ENCODE measurements around the gene EGLN1. TPM values are rescaled to one million over a fixed set of nuclear protein-coding genes. Genes with fewer than 3 reads are reported as not detected.
"Not testable (repeated sequence)": the region's sequence is repeated elsewhere in the genome, so short reads cannot be mapped to it uniquely, and the experiment has no call there.

EGLN1 gene
- total RNA-seq, 1 experiment from 2014 or later = 26.7 TPM

GRCh38 chr1:231454133-231454532 is 32.0 kb upstream of the EGLN1 start:
- CTCF ChIA-PET; H3K4me1 ChIP-seq; POLR2A ChIA-PET; BruUV-seq (replicated peaks); H3K36me3 Mint-ChIP-seq (ENCODE audit: insufficient read depth, unreplicated experiment); H3K27me3 Mint-ChIP-seq (ENCODE audit: insufficient read depth, unreplicated experiment); H3K36me3 ChIP-seq (ENCODE audit: control insufficient read depth, insufficient read depth, low read length); intact Hi-C loops (cut with micrococcal nuclease; ENCODE audit: unreplicated experiment); H3K4me3 ChIP-seq (ENCODE audit: low read depth, low read length); DNase-seq; H3K4me1 Mint-ChIP-seq (ENCODE audit: low read depth, unreplicated experiment); H3K4me3 Mint-ChIP-seq (ENCODE audit: unreplicated experiment); H3K27me3 ChIP-seq (replicated peaks; ENCODE audit: control insufficient read depth, insufficient read depth, low read length); H3K27ac Mint-ChIP-seq (ENCODE audit: unreplicated experiment); H3K9me3 ChIP-seq: not testable (repeated sequence)
- peaks cover 37% of the 10 kb centered on the region for H3K9me3 Mint-ChIP-seq (ENCODE audit: unreplicated experiment)

- intact Hi-C loops (cut with micrococcal nuclease; ENCODE audit: unreplicated experiment) = no loop called here
- H3K4me1 Mint-ChIP-seq (ENCODE audit: low read depth, unreplicated experiment) = no peaks in the 10 kb centered on the region
- H3K4me1 ChIP-seq = no peaks in the 10 kb centered on the region
- H3K27me3 ChIP-seq (replicated peaks; ENCODE audit: control insufficient read depth, insufficient read depth, low read length) = no peaks in the 10 kb centered on the region
- no peak overlapping the region for H3K4me3 Mint-ChIP-seq (ENCODE audit: unreplicated experiment)
- H3K4me3 ChIP-seq (ENCODE audit: low read depth, low read length) = no peak overlapping the region
- peaks cover 22% of the 10 kb centered on the region for H3K9me3 Mint-ChIP-seq (ENCODE audit: unreplicated experiment)
- DNase-seq = no peak
- no peak for TF ChIP-seq CTCF (IDR thresholded peaks at IDR 0.05; ENCODE audit: insufficient read depth in 1 of 2, low read depth in 1 of 2, low read length in 1 of 2, severe bottlenecking in 1 of 2, unreplicated experiment in 1 of 2)
- ChIA-PET CTCF (interaction anchor here (0.7 kb wide), 1 partner anchor 11 kb away, joined by 3 read pairs; no protein-coding TSS in a partner anchor), POLR2A (no interaction called here)
- no TSS peak for BruUV-seq (replicated peaks)
- H3K27ac Mint-ChIP-seq (ENCODE audit: unreplicated experiment) = no peak overlapping the region
- no peaks in the 10 kb centered on the region for H3K36me3 Mint-ChIP-seq (ENCODE audit: insufficient read depth, unreplicated experiment)
- peaks cover 3% of the 10 kb centered on the region for H3K27me3 Mint-ChIP-seq (ENCODE audit: insufficient read depth, unreplicated experiment)
- no peaks in the 10 kb centered on the region for H3K36me3 ChIP-seq (ENCODE audit: control insufficient read depth, insufficient read depth, low read length)
- H3K9me3 ChIP-seq = peaks cover 4% of the 10 kb centered on the region; the same call in 1 of the 2 replicates
Observed at GRCh38 chr1:231446138-231446537, 24.1 kb upstream of the EGLN1 start.

- no peaks in the 10 kb centered on the region; the same call in 1 of the 2 replicates for H3K27me3 ChIP-seq (replicated peaks; ENCODE audit: control insufficient read depth, insufficient read depth, low read length)
- CTCF ChIA-PET = no interaction called here
- no peak for DNase-seq
- peaks cover 22% of the 10 kb centered on the region for H3K9me3 Mint-ChIP-seq (ENCODE audit: unreplicated experiment)
- POLR2A ChIA-PET = no interaction called here
- H3K9me3 ChIP-seq = peaks cover 4% of the 10 kb centered on the region; the same call in 1 of the 2 replicates
- H3K36me3 Mint-ChIP-seq (ENCODE audit: insufficient read depth, unreplicated experiment) = no peaks in the 10 kb centered on the region
- H3K4me1 ChIP-seq = no peaks in the 10 kb centered on the region
- H3K4me3 Mint-ChIP-seq (ENCODE audit: unreplicated experiment) = no peak overlapping the region
- no peak for TF ChIP-seq CTCF (IDR thresholded peaks at IDR 0.05; ENCODE audit: insufficient read depth in 1 of 2, low read depth in 1 of 2, low read length in 1 of 2, severe bottlenecking in 1 of 2, unreplicated experiment in 1 of 2)
- H3K4me3 ChIP-seq (ENCODE audit: low read depth, low read length) = no peak overlapping the region
- peaks cover 2% of the 10 kb centered on the region for H3K27me3 Mint-ChIP-seq (ENCODE audit: insufficient read depth, unreplicated experiment)
- H3K4me1 Mint-ChIP-seq (ENCODE audit: low read depth, unreplicated experiment) = no peaks in the 10 kb centered on the region
- H3K27ac Mint-ChIP-seq (ENCODE audit: unreplicated experiment) = no peak overlapping the region
- no TSS peak for BruUV-seq (replicated peaks)
- intact Hi-C loops (cut with micrococcal nuclease; ENCODE audit: unreplicated experiment) = no loop called here
- H3K36me3 ChIP-seq (ENCODE audit: control insufficient read depth, insufficient read depth, low read length) = no peaks in the 10 kb centered on the region
Observed at GRCh38 chr1:231444059-231444458, 22.0 kb upstream of the EGLN1 start.

- H3K4me3 Mint-ChIP-seq (ENCODE audit: unreplicated experiment) = no peak overlapping the region
- TF ChIP-seq CTCF (IDR thresholded peaks at IDR 0.05; ENCODE audit: insufficient read depth in 1 of 2, low read depth in 1 of 2, low read length in 1 of 2, severe bottlenecking in 1 of 2, unreplicated experiment in 1 of 2) = no peak
- H3K4me1 Mint-ChIP-seq (ENCODE audit: low read depth, unreplicated experiment) = no peaks in the 10 kb centered on the region
- peaks cover 2% of the 10 kb centered on the region for H3K27me3 Mint-ChIP-seq (ENCODE audit: insufficient read depth, unreplicated experiment)
- ChIA-PET POLR2A (no interaction called here), CTCF (no interaction called here)
- Histone ChIP-seq H3K4me1 (no peaks in the 10 kb centered on the region), H3K27me3 (replicated peaks; ENCODE audit: control insufficient read depth, insufficient read depth, low read length) (no peaks in the 10 kb centered on the region; the same call in 1 of the 2 replicates), H3K36me3 (ENCODE audit: control insufficient read depth, insufficient read depth, low read length) (no peaks in the 10 kb centered on the region), H3K9me3 (peaks cover 4% of the 10 kb centered on the region; the same call in 1 of the 2 replicates), H3K4me3 (ENCODE audit: low read depth, low read length) (no peak overlapping the region)
- H3K27ac Mint-ChIP-seq (ENCODE audit: unreplicated experiment) = no peak overlapping the region
- intact Hi-C loops (cut with micrococcal nuclease; ENCODE audit: unreplicated experiment) = no loop called here
- no peak for DNase-seq
- H3K36me3 Mint-ChIP-seq (ENCODE audit: insufficient read depth, unreplicated experiment) = no peaks in the 10 kb centered on the region
- H3K9me3 Mint-ChIP-seq (ENCODE audit: unreplicated experiment) = peaks cover 22% of the 10 kb centered on the region
- BruUV-seq (replicated peaks) = no TSS peak
Observed at GRCh38 chr1:231443363-231443762, 21.3 kb upstream of the EGLN1 start.

Measured in Caco-2 (cell line).